ENCODE measurements around the gene RNF213.

GRCh38 chr17:80432961-80433550 lies 172.4 kb downstream of the RNF213 start:
- TF ChIP-seq ATF3 (IDR thresholded peaks at IDR 0.05) (no peak), REST (IDR thresholded peaks at IDR 0.05) (no peak)

Data from liver (tissue), 2 donors.